Measurements from ENCODE around the gene PCDHB9.

The PCDHB9 gene

DNA sequence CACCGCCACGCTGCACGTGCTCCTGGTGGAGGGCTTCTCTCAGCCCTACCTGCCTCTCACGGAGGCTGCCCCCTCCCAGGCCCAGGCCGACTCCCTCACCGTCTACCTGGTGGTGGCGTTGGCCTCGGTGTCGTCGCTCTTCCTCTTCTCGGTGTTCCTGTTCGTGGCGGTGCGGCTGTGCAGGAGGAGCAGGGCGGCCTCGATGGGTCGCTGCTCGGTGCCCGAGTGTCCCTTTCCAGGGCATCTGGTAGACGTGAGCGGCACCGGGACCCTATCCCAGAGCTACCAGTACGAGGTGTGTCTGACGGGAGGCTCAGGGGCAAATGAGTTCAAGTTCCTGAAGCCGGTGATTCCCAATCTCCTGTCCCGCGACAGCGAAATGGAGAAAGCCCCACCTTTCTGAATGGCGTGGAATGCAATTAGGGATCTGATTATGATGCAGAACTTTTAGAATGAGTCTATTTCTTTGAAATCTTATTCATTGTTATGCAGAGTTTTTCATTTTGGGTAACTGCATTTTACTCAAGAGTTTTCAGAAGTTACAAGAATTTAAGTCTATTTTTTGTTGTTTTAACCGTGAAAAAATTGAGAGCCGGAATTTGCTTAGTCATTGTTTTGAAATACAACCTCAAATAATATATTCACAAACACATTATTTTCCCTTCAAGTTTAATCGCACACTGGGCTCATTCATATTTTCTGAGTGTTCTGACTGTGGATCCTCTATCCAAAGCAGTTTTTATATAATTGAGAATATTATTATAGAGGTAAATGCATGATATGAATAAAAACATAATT, 49.8 kb downstream of the PCDHB9 start:
- no peak for DNase-seq

Measured in fibroblast of skin of back (primary cell).